Endothelial cell of umbilical vein (primary cell): ENCODE measurements around the gene ZNF599. TPM values are rescaled to one million over a fixed set of nuclear protein-coding genes. Genes with fewer than 3 reads are reported as not detected.

Experiments
- BruUV-seq: library from RNA; stranded (reverse); fragments of 400-500 nt; replicated peaks from 2 replicates; lab custom pipeline; 2021; lab: Mats Ljungman, UMichigan
- CTCF ChIA-PET: fragments of 300-600, 350-600 bp; sonication (Branson Sonifier 250); formaldehyde crosslinking; loops from one replicate; lab custom pipeline; 2021; ENCODE audit warnings: antibody characterized with exemption, inconsistent platforms; lab: Charles Lee
- POLR2A ChIA-PET: fragments of 300-600, 350-600 bp; sonication (Branson Sonifier 250); formaldehyde crosslinking; loops from one replicate; lab custom pipeline; 2021; ENCODE audit warnings: antibody characterized with exemption, inconsistent platforms; lab: Charles Lee
- DNase-seq: peaks from one replicate; pipeline ENCODE4 v3.0.0-alpha.2; 2011; ENCODE audit warnings: low read depth, low spot score
- FAIRE-seq: peaks from 2 replicates; lab custom pipeline; 2011; peaks lifted over from hg19 to GRCh38; lab: Jason Lieb, UNC
- H2AFZ ChIP-seq: 2 replicates; pipeline ENCODE4 v1.6.0; 2012; ENCODE audit warnings: low read depth, low read length, control low read depth, inconsistent platforms
- H3K27ac ChIP-seq: 2 replicates; pipeline ENCODE4 v1.5.1; 2011; ENCODE audit warnings: low read depth, mild to moderate bottlenecking, control low read depth, low read length, moderate library complexity; ENCODE audit not compliant: insufficient read depth
- H3K27me3 ChIP-seq, 2 experiments: 2 replicates each; pipeline versions ENCODE4 v1.6.0 to v1.6.1; 2011; ENCODE audit warnings: low read length in 2 of 2, mixed read lengths in 1 of 2; ENCODE audit not compliant: control insufficient read depth in 2 of 2, insufficient read depth in 2 of 2
- H3K36me3 ChIP-seq, 2 experiments: 2 replicates in 1 of 2; 3 replicates in 1 of 2; pipeline ENCODE4 v1.5.1; 2011; ENCODE audit warnings: low read length in 2 of 2, mild to moderate bottlenecking in 1 of 2, moderate library complexity in 1 of 2; ENCODE audit not compliant: control insufficient read depth in 2 of 2, insufficient read depth in 2 of 2; ENCODE audit errors: extremely low read depth in 1 of 2
- H3K4me1 ChIP-seq: 3 replicates; pipeline ENCODE4 v1.5.1; 2011; ENCODE audit warnings: mild to moderate bottlenecking, low read length; ENCODE audit not compliant: control insufficient read depth, insufficient read depth; ENCODE audit errors: extremely low read depth
- H3K4me2 ChIP-seq: 2 replicates; pipeline ENCODE4 v1.6.1; 2011; ENCODE audit warnings: low read length, control low read depth, mixed read lengths; ENCODE audit not compliant: insufficient read depth
- H3K4me3 ChIP-seq, 3 experiments: fragments of 200-600 bp in 1 of 3; sonication (generic), shearing (Covaris generic) in 1 of 3; replicated peaks in 1 of 3; 2 replicates each; pipeline ENCODE4 v1.5.1; 2011 to 2016; ENCODE audit warnings: control low read depth in 3 of 3, low read length in 3 of 3, mild to moderate bottlenecking in 2 of 3, inconsistent platforms in 1 of 3, low read depth in 1 of 3, moderate library complexity in 1 of 3; ENCODE audit not compliant: insufficient read depth in 1 of 3
- H3K79me2 ChIP-seq: 2 replicates; pipeline ENCODE4 v1.6.0; 2012; ENCODE audit warnings: low read length, inconsistent platforms; ENCODE audit not compliant: control insufficient read depth, insufficient read depth
- H3K9ac ChIP-seq: replicated peaks from 2 replicates; pipeline ENCODE3; 2011; ENCODE audit warnings: low read length, control low read depth; ENCODE audit not compliant: insufficient read depth; ENCODE audit errors: extremely low read depth
- H3K9me1 ChIP-seq: replicated peaks from 3 replicates; pipeline ENCODE4 v1.6.0; 2011; ENCODE audit warnings: mild to moderate bottlenecking, low read length; ENCODE audit not compliant: control insufficient read depth, insufficient read depth; ENCODE audit errors: extremely low read depth
- H3K9me3 ChIP-seq: replicated peaks from 2 replicates; pipeline ENCODE4 v1.5.1; 2012; ENCODE audit warnings: low read length, inconsistent platforms; ENCODE audit not compliant: control insufficient read depth, insufficient read depth
- H4K20me1 ChIP-seq: replicated peaks from 2 replicates; pipeline ENCODE3; 2011; ENCODE audit warnings: mild to moderate bottlenecking, low read length; ENCODE audit not compliant: control insufficient read depth, insufficient read depth; ENCODE audit errors: extremely low read depth
- CTCF ChIP-seq, 2 donors: IDR thresholded peaks; 1 replicate in 1 of 2; 2 replicates in 1 of 2; pipeline ENCODE4 v1.5.1; 2011; ENCODE audit warnings: low read length in 2 of 2, mild to moderate bottlenecking in 2 of 2, moderate library complexity in 2 of 2, control low read depth in 1 of 2, inconsistent platforms in 1 of 2, low read depth in 1 of 2; ENCODE audit not compliant: insufficient read depth in 1 of 2; ENCODE audit errors: extremely low read depth in 1 of 2
- EZH2 ChIP-seq: IDR thresholded peaks from 2 replicates; pipeline ENCODE4 v1.6.1; 2012; ENCODE audit warnings: borderline replicate concordance, low read depth, mild to moderate bottlenecking, moderate library complexity, low read length, inconsistent platforms; ENCODE audit not compliant: severe bottlenecking
- FOS ChIP-seq: IDR thresholded peaks from 2 replicates; pipeline ENCODE4 v1.6.1; 2011; ENCODE audit warnings: mild to moderate bottlenecking, low read length, moderate library complexity, borderline replicate concordance; ENCODE audit not compliant: insufficient read depth
- GATA2 ChIP-seq: IDR thresholded peaks from 2 replicates; pipeline ENCODE4 v1.7.0; 2011; ENCODE audit warnings: low read depth, mild to moderate bottlenecking, moderate library complexity, mixed read lengths, low read length; ENCODE audit not compliant: insufficient read length, insufficient read depth
- JUN ChIP-seq: IDR thresholded peaks from 2 replicates; pipeline ENCODE4 v1.6.1; 2011; ENCODE audit warnings: borderline replicate concordance, low read depth; ENCODE audit not compliant: insufficient read length, insufficient read depth
- MAX ChIP-seq: IDR thresholded peaks from 2 replicates; pipeline ENCODE4 v1.6.1; 2011; ENCODE audit not compliant: insufficient read depth, insufficient read length
- MYC ChIP-seq: IDR thresholded peaks from one replicate; pipeline ENCODE4 v1.6.1; 2011; ENCODE audit warnings: mild to moderate bottlenecking, low read depth, low read length
- POLR2A ChIP-seq: IDR thresholded peaks from 2 replicates; pipeline ENCODE4 v1.6.1; 2012; ENCODE audit warnings: low read depth, mild to moderate bottlenecking, control low read depth, low read length
- POLR2AphosphoS5 ChIP-seq: IDR thresholded peaks from 2 replicates; pipeline ENCODE4 v1.6.1; 2012; ENCODE audit warnings: low read depth, mild to moderate bottlenecking, control low read depth, low read length, moderate library complexity; ENCODE audit not compliant: insufficient read depth
- dilution Hi-C: fragments of 300-500 bp; cut with MboI; formaldehyde crosslinking; loops from one replicate; pipeline ENCODE4 v1.15.0; 2019; ENCODE audit warnings: low sequenced_read_pairs; ENCODE audit not compliant: extremely low pct_ligation_motif_present
- intact Hi-C: fragments of 100-400 bp; cut with micrococcal nuclease; formaldehyde crosslinking; loops from one replicate; pipeline ENCODE4 v1.10.0; 2022
- polyA plus RNA-seq, 4 experiments: library from polyadenylated mRNA; depleted of rRNA in 3 of 4; stranded (reverse) in 3 of 4; unstranded in 1 of 4; fragments of >200 nt; gene quantifications; 2 replicates each; pipeline versions ENCODE4 v1.2.1 to v1.2.3, GENCODE V29; 2011 to 2012; ENCODE audit warnings: missing spikeins in 1 of 4
- total RNA-seq: library from RNA; stranded (reverse); gene quantifications from 2 replicates; pipeline ENCODE4 v1.2.3, GENCODE V29; 2021

ZNF599 gene
- total and polyA plus RNA-seq, 2 donors (not counting 3 experiments of a cell fraction or from before 2014, with no cell fraction given): 4.5 to 7.3 TPM

GRCh38 chr19:34725400-34725799 lies 47.6 kb downstream of the ZNF599 start:
- intact Hi-C loops: no loop called here
- no peaks in the 10 kb centered on the region for H3K4me1 ChIP-seq
- H3K9me3 ChIP-seq: no peaks in the 10 kb centered on the region
- no TSS peak for BruUV-seq
- no peaks in the 10 kb centered on the region for H4K20me1 ChIP-seq
- no peak overlapping the region for H3K27ac ChIP-seq
- peaks cover 0 to 1% of the 10 kb centered on the region in 2 experiments for H3K27me3 ChIP-seq
- dilution Hi-C loops: no loop called here
- FAIRE-seq (no peak), DNase-seq (no peak)
- H3K4me3 ChIP-seq: no peak overlapping the region
- ChIA-PET CTCF (no interaction called here), POLR2A (no interaction called here)
- H3K9me1 ChIP-seq: no peaks in the 10 kb centered on the region
- no peak overlapping the region for H3K4me2 ChIP-seq
- H3K9ac ChIP-seq: no peak overlapping the region
- H3K36me3 ChIP-seq: no peaks in the 10 kb centered on the region
- no peak for TF ChIP-seq EZH2
- no peak for TF ChIP-seq POLR2AphosphoS5
- no peak for TF ChIP-seq MAX
- TF ChIP-seq CTCF (IDR thresholded peaks at IDR 0.05; ENCODE audit: extremely low read depth in 1 of 2, insufficient read depth in 1 of 2, low read depth in 1 of 2, low read length in 2 of 2): no peak
- no peak for TF ChIP-seq MYC
- no peak for TF ChIP-seq GATA2
- no peak for TF ChIP-seq POLR2A
- TF ChIP-seq JUN: no peak
- no peak for TF ChIP-seq FOS
- H3K79me2 ChIP-seq: no peaks in the 10 kb centered on the region
- no peak overlapping the region for H2AFZ ChIP-seq
